Mesothelial cell of epicardium (in vitro differentiated cells): ENCODE measurements around the gene KCNK15. TPM values are rescaled to one million over a fixed set of nuclear protein-coding genes. Genes with fewer than 3 reads are reported as not detected.
"Not testable (repeated sequence)": the region's sequence is repeated elsewhere in the genome, so short reads cannot be mapped to it uniquely, and the experiment has no call there.

Source experiments
- DNase-seq, 2 experiments: peaks; one replicate each; pipeline ENCODE4 v3.0.0; 2021; ENCODE audit warnings: low spot score in 2 of 2; ENCODE audit not compliant: unreplicated experiment in 2 of 2
- H3K27ac Mint-ChIP-seq: 2 replicates; pipeline ENCODE4 v1.8.0; 2021; ENCODE audit warnings: mixed read lengths
- H3K27me3 Mint-ChIP-seq: 2 replicates; pipeline ENCODE4 v1.8.0; 2021; ENCODE audit warnings: low read depth, mixed read lengths
- H3K36me3 Mint-ChIP-seq: 2 replicates; pipeline ENCODE4 v1.8.0; 2021; ENCODE audit warnings: mixed read lengths
- H3K4me1 Mint-ChIP-seq: 2 replicates; pipeline ENCODE4 v1.8.0; 2021; ENCODE audit warnings: mixed read lengths
- H3K4me3 Mint-ChIP-seq: 2 replicates; pipeline ENCODE4 v1.8.0; 2021; ENCODE audit warnings: mild to moderate bottlenecking, moderate library complexity, mixed read lengths
- H3K9me3 Mint-ChIP-seq: 2 replicates; pipeline ENCODE4 v1.8.0; 2021; ENCODE audit warnings: mixed read lengths
- CTCF ChIP-seq: fragments of 200-600 bp; sonication (generic); IDR thresholded peaks from one replicate; pipeline ENCODE4 v1.5.0; 2021; ENCODE audit warnings: antibody characterized with exemption; ENCODE audit not compliant: unreplicated experiment
- total RNA-seq: library from RNA; stranded (reverse); gene quantifications from 3 replicates; pipeline ENCODE4 v1.2.1, GENCODE V29; 2021

The KCNK15 gene
- total RNA-seq, 1 donor from 2014 or later: 0.27 TPM

GRCh38 chr20:44756956-44757355 lies 11.3 kb downstream of the KCNK15 start:
- Mint-ChIP-seq H3K27me3 (peaks cover 4% of the 10 kb centered on the region), H3K4me3 (no peak overlapping the region), H3K9me3 (no peaks in the 10 kb centered on the region), H3K4me1 (no peaks in the 10 kb centered on the region), H3K36me3 (no peaks in the 10 kb centered on the region), H3K27ac (no peak overlapping the region)
- TF ChIP-seq CTCF: no peak
- DNase-seq: no peak

- H3K4me1 Mint-ChIP-seq: no peaks in the 10 kb centered on the region
- H3K36me3 Mint-ChIP-seq: no peaks in the 10 kb centered on the region
- no peak for DNase-seq
- H3K4me3 Mint-ChIP-seq: no peak overlapping the region
- peaks cover 4% of the 10 kb centered on the region for H3K27me3 Mint-ChIP-seq
- TF ChIP-seq CTCF: no peak
- H3K27ac Mint-ChIP-seq: no peak overlapping the region
- H3K9me3 Mint-ChIP-seq: no peaks in the 10 kb centered on the region
Observed at GRCh38 chr20:44758247-44759101, 12.8 kb downstream of the KCNK15 start.

GRCh38 chr20:44759595-44759994 lies 13.9 kb downstream of the KCNK15 start:
- Mint-ChIP-seq H3K4me3 (no peak overlapping the region), H3K36me3 (no peaks in the 10 kb centered on the region), H3K27me3 (peaks cover 4% of the 10 kb centered on the region), H3K27ac (no peak overlapping the region), H3K4me1 (no peaks in the 10 kb centered on the region), H3K9me3 (no peaks in the 10 kb centered on the region)
- no peak for TF ChIP-seq CTCF
- DNase-seq: no peak

GRCh38 chr20:44761423-44761822 lies 15.8 kb downstream of the KCNK15 start:
- Mint-ChIP-seq H3K9me3 (no peaks in the 10 kb centered on the region), H3K36me3 (no peaks in the 10 kb centered on the region), H3K4me1 (no peaks in the 10 kb centered on the region), H3K4me3 (no peak overlapping the region), H3K27me3 (peaks cover 12% of the 10 kb centered on the region), H3K27ac (no peak overlapping the region)
- no peak for TF ChIP-seq CTCF
- DNase-seq: no peak

- TF ChIP-seq CTCF: no peak
- DNase-seq: no peak
- Mint-ChIP-seq H3K36me3 (no peaks in the 10 kb centered on the region), H3K9me3 (no peaks in the 10 kb centered on the region), H3K27ac (no peak overlapping the region), H3K4me3 (no peak overlapping the region), H3K4me1 (no peaks in the 10 kb centered on the region), H3K27me3 (peaks cover 12% of the 10 kb centered on the region)
Observed at GRCh38 chr20:44762466-44763140, 16.9 kb downstream of the KCNK15 start.

- not testable (repeated sequence) for H3K27ac Mint-ChIP-seq, DNase-seq
Observed at GRCh38 chr20:44763798-44764197, 18.1 kb downstream of the KCNK15 start.

More at GRCh38 chr20:44763798-44764197, 18.1 kb downstream of the KCNK15 start:
- H3K4me3 Mint-ChIP-seq, H3K36me3 Mint-ChIP-seq, H3K9me3 Mint-ChIP-seq, H3K4me1 Mint-ChIP-seq: not testable (repeated sequence)
- peaks cover 15% of the 10 kb centered on the region for H3K27me3 Mint-ChIP-seq
